ENCODE results near the gene TSPAN14.
"Not testable (repeated sequence)": the region's sequence is repeated elsewhere in the genome, so short reads cannot be mapped to it uniquely, and the experiment has no call there.

Gene TSPAN14, protein sequence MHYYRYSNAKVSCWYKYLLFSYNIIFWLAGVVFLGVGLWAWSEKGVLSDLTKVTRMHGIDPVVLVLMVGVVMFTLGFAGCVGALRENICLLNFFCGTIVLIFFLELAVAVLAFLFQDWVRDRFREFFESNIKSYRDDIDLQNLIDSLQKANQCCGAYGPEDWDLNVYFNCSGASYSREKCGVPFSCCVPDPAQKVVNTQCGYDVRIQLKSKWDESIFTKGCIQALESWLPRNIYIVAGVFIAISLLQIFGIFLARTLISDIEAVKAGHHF
- total RNA-seq = 116 to 450 (median 244) reads per million in 18 experiments

DNA sequence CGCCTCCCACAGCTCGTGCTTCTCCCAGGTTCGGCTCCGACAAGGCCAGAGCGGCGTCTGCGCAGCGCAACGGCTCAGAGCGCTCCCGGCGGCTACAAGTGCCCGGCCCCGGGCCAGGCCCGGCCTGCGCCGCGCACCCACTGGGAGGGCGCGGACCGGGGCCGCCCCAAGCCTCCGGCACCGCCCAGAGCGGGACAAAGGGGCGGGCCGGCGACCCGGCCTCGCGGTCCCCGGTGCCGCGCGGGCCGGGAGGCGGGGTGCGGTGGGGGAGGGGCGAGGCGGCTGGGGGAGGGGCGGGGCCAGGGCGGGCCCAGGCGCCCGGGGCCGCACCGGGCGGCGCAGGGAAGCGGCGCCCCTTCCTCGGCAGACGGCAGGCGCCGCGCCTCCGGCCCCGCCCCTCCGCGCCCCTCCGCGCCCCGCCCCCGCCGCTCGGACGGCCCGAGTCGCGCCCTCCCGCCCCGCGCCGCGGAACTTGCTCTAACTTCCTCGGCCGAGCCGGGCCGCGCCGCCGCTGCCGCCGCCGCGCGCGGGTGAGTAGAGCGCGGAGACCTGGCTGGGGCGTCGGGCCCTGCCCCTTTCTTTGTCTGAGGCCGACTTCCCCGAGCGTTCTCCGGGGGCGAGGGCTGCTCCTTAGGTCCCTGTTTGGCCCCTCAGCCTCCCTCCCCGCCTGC lies at the start of gene TSPAN14:
Gene TSPAN14 (plus strand): TSS at position 469 of the 671 bp plus-strand sequence. CDS start 34,924 bp downstream, outside the sequence.
- DNase-seq = peak; percentile 74 to 89

DNA sequence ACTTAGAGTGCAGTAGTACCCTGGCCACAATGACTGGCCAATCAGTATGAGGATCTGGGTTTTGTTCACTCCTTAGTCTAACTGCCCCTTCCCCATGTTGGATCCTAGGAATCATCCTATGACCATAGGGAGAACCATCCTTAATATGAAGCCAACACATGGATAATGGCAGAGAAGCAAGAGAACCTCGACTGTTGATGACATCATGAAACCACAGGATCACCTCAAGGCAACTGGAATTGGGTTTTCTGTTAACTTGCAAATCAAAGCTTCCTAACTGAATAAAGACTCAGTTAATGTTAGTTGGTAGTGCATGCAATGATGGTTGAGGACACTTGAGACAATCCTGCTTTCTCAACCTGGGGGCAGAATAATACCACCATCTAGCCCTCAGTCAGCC lies 49.1 kb upstream of the TSPAN14 start:
- DNase-seq = no peak

DNA sequence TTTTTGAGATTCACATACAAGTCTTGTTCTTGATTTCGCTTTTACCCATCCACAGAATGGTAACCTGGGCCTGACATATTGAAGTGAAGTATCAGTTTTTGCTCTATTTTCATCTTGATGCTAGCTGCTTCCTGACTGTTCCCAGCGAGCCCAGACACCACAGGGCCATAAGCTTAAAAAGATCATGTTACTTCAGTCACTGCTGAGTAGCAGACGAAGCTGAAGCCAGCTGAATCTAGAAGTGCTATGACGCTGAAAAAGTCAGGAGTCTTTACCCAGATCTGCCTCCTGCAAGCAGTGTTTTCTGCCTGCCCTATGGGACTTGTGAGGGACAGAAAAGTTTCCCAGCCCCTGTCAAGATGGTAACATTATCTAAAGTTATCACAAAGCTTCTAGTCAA lies 48.5 kb upstream of the TSPAN14 start:
- no peak for DNase-seq

DNA sequence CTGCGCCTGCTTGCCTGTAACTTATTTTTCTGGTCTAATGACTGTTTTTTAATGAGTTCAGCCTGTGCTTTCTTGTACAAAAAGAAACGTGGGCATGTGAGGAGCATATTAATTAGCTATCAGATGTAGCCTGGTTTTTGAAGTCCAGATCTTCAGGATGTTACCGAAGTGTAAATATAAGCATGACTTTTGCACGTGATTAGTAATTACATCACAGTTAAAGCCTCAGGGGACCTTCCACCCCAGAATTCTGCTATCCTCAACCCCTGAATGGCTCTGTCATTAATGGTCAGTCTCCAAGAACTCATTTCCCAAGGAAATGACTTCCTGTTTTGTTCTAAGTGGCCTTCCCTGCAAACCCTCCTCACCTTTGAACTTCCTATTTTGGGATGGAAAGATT lies 47.9 kb upstream of the TSPAN14 start:
- DNase-seq = no peak

DNA sequence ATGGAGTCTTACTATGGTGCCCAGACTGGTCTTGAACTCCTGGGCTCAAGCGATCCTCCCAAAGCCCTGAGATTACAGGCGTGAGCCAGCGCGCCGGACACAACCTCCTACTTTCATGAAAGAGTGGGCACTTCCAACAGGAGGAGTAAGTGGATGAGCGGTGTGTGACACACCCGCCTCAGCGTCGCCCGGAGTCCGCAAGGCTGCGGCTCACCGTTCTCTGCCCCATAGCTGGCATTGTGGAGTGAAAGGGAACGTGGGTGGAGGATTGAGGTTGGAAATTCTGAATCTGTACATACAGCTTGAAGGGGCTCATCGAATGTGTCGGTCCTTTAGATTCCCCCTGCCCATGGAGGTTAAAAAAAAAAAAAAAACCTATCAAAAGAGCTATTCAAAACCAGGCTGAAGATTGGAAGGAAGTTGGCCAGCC lies 46.3 kb upstream of the TSPAN14 start:
- peak; percentile 28 to 38 for DNase-seq

DNA sequence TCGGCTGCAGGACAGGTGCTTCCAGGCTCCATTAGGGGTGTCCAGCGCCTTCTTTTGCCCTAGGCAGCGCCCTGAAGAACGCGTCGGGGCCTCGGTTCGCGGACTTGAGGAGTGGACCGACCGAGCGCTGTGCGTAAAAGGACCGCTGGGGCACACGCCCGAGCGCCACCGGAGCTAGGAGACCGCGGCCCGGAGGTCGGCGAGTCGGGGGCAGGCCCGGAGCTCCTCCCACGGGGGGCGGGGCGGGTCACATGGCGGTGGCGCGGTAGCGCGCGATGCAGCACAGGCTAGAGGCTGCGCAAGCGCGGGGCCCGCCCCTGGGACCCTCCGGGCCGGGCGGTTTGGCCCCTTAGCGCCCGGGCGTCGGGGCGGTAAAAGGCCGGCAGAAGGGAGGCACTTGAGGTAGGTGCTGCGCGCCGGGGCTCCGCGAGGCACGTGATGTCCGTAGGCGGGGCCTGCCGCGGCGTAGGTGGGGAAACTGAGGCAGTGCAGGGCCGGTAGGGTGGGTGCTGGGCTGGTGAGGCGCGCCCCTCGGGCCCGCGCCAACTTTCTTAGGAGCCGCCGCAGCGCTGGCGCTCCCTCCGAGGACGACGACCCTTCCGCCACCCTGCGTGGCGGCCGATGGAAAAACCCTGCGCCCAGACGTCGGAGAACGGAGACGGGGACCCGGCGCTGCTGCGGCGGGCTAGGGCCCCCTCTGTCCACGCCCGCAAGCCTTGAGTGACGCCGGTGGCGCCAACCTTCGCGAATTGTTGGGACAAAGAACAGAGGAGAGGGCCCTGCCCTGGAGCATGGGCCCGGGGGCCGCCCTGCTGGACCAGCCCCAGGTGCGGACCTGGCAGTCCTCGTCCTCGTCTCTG lies 45.6 kb upstream of the TSPAN14 start, which contains the start of gene PRXL2A:
Gene PRXL2A (plus strand): TSS at position 310 of the 860 bp plus-strand sequence. CDS start 11,917 bp downstream, outside the sequence.
- peak; percentile 69 to 82 for DNase-seq

DNA sequence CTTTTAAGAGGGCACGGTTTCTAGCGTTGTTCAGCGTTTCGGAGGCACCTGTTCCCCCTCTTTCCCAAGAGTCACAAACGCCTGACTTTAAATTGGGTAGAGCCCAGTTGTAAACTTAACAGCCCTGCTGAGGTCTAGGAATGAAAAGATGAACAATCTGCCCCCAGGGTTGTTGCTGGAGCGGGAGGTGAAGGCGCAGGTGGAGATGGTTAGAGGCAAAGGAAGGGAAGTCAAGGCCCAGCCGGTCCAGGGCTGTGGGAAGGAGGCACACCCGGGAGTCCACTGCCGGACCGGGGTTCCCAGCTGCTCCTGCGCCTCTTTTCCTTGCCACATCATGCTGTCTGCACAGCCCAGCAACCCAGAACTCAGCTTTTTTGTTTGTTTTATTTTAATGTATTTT lies 45.0 kb upstream of the TSPAN14 start:
- no peak for DNase-seq

DNA sequence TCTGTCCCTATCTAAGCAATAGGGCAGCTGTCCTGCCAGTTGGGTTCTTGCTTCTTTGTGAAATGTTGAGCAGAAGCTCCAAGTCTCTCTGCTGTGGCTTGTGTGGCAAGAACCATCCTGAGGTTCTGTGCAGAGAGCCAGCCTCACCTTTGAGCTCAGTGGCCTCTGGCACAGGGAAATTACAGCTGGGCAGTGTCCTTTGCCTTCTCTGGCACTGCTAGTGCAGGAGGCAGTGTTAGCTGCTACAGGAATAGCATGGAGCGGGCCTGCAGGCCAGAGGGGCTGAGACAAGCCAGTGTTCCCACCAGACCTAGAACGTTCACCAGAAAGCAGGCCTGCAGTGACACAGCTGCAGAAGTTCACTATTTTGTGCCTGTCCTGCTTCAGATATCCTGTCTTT lies 44.0 kb upstream of the TSPAN14 start:
- DNase-seq = no peak

DNA sequence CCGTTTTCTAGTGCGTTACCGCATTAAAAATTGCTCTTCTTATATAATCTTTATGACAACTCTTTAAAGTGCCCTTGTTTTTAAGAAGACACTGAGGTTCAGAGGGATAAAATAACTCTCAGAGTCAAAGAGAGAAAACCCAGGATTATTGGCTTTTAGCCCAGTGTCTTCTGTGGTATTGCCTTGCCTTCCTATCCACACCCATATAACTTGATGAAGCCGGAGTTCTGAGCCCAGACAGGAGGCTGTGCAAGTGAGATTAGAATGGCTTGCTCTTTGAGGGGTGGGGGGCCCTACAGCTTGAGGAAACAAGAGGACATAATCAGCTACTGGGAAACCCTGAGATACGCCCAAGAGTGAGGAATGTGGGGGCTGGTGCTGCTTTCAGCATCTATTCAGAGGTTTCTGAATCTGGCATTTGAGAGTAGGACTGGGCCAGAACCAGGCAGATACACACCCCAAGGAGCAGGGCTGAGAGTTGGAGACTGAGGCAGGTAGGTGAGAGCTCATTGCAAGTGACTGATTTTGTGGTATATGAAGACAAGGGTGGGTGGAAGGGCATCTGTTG lies 43.4 kb upstream of the TSPAN14 start:
- no peak for DNase-seq

DNA sequence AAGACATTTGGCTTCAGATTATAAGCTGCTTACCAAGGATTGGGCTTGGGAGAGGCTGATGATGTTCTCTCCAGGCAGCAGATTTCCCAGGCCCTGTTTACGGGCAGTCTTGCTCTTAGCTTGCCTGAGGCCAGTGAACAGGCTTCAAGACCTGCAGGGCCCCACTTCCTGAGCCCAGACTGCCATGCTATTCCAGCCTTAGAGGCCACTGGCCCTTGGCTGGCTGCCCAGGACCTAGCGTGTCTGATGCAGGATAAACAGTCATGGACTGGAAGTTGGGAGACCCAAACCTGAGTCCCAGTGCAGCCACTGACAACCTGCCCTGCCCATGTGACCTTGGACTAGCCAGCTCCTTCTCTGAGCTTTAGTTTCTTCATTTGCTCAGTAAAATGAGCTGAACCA lies 42.8 kb upstream of the TSPAN14 start:
- DNase-seq = no peak

DNA sequence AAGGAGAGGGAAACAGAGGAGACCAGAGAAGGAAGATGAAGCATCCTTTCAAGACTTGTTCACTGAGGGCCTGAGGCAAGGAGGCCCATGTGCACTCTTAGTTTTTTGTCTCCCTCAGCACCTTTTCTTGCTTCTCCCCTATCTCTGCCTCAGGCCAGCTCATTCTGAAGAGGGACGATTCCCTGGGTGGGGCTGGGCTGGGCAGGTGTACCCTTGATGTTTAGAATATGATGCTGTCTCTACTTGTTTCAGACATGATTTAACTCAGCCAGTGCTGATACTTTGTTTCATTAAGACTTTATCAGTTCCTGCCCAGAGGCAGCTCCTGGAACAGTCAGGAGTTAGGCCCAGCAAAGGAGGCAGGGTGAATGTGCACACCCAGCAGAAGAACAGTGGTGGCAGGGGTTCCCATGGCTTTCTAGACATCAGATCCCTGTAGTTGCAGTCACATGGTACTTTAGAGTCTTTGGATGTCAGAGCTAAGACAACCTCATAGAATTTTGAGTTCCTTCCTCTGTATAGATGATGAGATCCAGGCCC lies 42.4 kb upstream of the TSPAN14 start:
- peak in 1 of 2 donors; percentile 21 for DNase-seq

DNA sequence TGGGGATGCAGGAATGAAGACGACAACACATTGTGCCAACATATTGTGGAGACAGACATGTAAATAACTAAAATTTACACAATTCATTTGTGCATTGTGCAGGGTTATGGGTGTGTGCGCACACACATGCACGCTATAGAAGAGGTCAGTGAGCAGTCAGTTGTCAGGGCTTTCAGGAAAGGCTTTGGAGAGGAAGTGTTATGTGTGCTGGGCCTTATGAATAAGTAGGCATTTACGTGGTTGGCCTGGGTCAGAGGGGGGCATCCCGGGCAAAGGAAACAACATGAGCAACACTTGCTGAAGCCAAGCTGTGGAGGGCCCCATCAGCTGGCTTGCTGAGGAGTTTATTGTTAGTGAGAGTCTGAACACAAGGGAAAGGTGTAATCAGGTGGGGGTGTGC lies 41.6 kb upstream of the TSPAN14 start:
- DNase-seq = peak in 1 of 2 donors; percentile 22

DNA sequence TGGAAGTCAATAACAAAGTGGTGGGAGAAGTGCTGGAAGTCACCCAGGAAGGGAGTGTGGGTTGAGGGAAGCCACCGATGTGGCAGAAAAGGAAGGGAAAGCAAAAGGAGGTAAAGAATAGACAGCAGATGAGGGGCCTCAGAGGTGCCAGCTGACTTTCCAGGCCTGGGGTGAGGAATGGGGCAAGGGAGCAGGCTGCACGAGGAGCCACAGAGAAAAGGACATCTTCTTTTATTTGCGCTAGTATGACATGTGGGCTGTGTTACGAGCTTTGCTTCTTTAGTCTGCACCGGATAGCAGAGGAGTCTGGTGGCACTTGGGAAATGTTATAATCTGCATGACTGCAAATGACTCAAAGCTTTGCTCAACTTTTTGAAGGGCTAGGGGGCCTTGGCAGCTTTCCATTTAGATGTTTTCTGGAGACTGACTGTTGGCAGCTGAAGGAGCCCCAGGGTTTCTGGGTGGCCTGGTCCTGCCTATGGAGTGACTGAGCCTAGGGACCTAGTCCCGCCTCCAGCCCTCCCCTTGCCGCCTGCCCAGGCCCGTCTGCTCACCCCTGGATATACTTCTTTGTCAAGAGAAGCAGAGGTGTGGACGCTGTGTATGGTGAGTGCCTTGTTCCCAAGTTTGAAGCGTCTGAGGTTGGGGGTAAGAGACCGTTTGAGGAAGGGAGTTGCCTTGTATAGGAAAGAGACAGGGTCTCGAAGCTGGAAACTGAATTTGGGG lies 40.7 kb upstream of the TSPAN14 start:
- peak; percentile 85 to 87 for DNase-seq

DNA sequence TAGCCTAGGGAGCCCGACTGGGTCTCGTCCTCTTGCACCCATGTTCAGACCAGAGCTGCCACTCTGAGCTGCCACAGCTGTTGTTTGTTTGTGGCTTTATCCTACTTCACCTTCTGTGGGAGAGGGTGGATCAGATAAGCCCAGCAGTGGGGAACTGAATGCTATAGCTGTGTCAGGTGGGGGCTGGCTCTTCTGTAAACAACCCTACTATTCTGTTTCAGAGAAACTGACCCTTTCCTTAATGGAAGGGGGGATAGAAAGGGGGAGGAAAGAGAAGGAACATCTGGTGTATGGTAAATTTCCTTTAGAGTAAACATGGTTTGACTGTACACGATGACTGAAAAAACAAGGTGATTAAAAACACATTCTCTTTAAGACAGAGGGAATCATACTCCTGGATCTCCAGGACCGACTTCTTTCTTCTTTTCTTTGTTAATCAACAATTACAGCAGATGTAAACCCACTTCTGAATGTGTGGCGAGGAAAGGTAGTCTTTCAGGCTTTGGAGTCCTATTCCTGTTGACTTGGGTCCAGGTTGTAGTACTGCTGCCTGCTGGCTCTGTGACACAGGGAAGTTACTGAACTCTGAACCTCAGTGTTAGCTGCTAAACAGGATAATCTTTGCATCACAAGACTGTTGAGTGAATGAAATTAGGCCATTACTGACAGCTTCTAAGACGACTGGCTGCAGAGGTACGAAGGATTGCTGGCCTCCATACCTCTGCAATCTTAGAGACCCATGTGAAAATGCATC lies 39.8 kb upstream of the TSPAN14 start:
- DNase-seq = peak; percentile 11 to 17

DNA sequence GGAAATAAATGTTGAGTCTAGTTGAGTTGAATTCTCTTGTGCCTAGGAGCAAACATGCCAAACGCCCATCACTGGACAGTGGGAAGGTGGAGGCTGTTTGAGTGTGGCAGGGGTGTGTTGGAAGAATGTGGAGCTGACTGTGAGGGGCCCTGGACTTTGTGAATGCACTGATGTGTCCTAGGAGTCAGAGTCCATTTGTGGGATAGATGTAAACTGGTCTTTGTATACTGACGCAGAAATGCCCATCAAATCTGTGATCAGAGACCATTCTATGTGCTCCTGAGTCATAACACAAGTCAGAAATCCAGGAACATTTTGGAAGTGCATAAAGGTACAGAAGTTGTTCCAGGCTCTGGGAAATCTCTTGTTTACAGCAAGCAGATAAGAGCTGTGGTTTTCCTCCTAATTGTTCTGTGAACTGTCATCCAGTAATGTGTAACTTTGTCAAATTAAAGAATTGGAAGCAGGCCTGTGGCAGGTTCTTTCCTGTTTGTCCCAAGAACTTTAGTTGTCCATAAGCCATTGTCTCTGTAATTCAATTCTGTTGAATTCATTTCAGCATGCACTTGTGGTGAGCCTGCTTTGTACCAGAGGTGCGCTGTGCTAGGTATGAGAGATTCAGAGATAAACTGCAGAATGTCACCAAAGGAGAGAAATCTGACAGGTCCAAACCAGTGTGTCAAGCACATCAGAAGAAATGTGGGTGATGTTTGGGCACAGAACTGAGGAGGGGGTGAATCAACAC lies 38.2 kb upstream of the TSPAN14 start:
- no peak for DNase-seq

DNA sequence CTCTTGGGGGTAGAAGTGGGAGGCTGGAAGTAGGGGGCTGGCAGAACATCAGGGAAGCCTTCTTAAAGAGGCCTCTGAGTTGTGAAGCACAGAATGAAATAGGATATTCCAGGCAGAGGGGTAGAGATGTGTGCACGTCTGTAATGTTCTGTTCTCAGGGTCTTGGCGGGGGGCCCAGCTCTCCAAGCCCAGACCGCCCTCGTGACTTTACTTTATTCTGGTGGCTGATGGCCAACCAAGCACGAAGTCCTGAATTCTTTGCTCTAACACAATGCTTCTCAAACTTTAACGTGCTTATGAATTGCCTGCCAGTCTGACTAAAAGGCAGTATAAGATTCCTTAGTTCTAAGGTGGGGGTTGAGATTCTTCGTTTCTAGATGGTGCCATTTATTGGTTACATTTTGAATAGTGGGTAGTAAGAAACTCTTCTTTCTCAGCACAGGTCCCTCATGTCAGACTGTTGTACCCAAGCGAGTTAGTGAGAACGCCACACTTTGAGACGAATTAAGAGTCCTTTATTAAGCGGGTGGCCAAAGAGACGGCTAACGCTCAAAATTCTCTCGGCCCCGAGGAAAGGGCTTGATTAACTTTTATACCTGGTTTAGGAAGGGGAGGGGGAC lies 37.5 kb upstream of the TSPAN14 start:
- no peak for DNase-seq

DNA sequence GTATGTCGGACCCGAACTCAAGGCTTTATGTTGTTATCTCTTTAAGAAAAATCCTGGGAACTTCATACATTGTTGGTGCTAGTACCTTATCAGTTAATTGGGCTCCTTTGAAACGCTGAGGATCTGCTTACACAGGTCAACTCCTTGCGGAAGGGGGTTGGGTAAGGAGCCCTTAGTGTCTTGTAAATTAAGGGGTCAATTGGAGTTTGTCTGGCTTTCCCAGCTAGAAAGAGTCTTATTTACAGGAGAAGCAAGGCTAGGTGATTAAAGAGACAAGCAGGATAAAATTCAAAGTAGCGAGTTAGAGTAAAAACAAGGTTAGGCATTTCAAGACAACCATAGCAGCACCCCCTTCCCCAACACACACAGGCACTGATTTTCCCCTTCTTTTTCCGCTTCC lies 36.9 kb upstream of the TSPAN14 start:
- not testable (repeated sequence) for DNase-seq

DNA sequence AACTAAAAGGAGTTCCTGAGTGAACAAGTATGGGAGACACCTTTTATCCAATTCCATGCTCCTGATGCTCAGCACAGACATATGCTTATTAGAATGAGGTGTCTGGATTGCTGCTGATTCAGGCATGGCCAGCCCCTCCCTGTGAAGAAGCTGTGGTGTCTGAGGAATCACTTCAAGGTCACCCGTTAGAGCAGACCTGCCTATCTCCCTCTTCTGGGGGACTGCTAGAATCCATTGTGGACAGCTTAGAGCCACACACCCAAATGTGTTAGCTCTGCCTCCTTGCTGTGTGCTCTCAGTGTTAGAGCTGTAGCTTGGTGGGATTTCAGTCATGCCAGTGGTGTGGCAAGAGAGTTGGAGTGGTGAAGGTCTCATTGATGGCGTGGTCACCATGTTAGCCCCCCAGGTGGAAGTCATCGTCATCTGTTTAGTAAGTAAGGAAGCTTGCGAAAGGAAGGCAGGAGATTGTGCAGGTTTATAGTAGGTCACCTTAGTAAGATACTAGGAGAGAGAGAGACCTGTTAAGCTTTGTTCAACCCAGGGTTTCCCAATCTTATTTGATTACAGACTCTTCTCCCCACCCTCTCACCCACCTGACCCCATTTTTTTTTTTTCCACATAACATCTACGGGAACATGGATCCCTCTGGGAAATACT lies 32.9 kb upstream of the TSPAN14 start:
- no peak for DNase-seq

All from inflammatory macrophage (primary cell).